Measurements from ENCODE around the gene PLK5.

GRCh38 chr19:1582201-1582600 is 58.3 kb downstream of the PLK5 start:
- TF ChIP-seq TAF1 (IDR thresholded peaks at IDR 0.05; ENCODE audit: borderline replicate concordance, low read depth, low read length) (no peak), POLR2AphosphoS5 (IDR thresholded peaks at IDR 0.05; ENCODE audit: low read depth, low read length) (no peak)
